H1 (cell line): ENCODE results near the gene PAWR. TPM values are rescaled to one million over a fixed set of nuclear protein-coding genes. Genes with fewer than 3 reads are reported as not detected.

Experiments used
- KDM4A ChIP-seq: IDR thresholded peaks from one replicate; pipeline ENCODE4 v1.7.1; 2012; ENCODE audit warnings: low read depth, mild to moderate bottlenecking, moderate library complexity, low read length, inconsistent platforms; ENCODE audit not compliant: severe bottlenecking
- POLR2AphosphoS5 ChIP-seq: IDR thresholded peaks from 2 replicates; pipeline ENCODE4 v1.6.1; 2011; ENCODE audit warnings: low read depth, low read length
- SIRT6 ChIP-seq: IDR thresholded peaks from one replicate; pipeline ENCODE4 v1.7.1; 2012; ENCODE audit warnings: low read length, inconsistent platforms
- SIX5 ChIP-seq: IDR thresholded peaks from 2 replicates; pipeline ENCODE4 v1.6.1; 2011; ENCODE audit warnings: mild to moderate bottlenecking, low read depth, low read length
- polyA plus RNA-seq, 7 experiments: library from polyadenylated mRNA; depleted of rRNA in 3 of 7; stranded (reverse) in 5 of 7; unstranded in 2 of 7; fragments of >200 nt in 5 of 7; fragments of 200-250 nt in 2 of 7; gene quantifications; 1 replicate in 5 of 7; 2 replicates in 1 of 7; 4 replicates in 1 of 7; pipeline versions ENCODE4 v1.2.1 to v1.2.3, GENCODE V29; 2011 to 2013; ENCODE audit warnings: missing spikeins in 2 of 7, mixed read lengths in 2 of 7
- total RNA-seq: library from RNA; stranded (reverse); fragmentation: NEBNext Ultra II Directional; extraction: Animal tissue kit (Norgen Biotek cat#: 25700); gene quantifications from 2 replicates; pipeline ENCODE4 v1.2.1, GENCODE V29; 2021

PAWR gene
- total and polyA plus RNA-seq, 2 of the 8 experiments (the other 6 are each of a cell fraction or from before 2014, with no cell fraction given), result 28.3 to 327 TPM

GRCh38 chr12:79587368-79587767, 103.4 kb downstream of the PAWR start (continued):
- TF ChIP-seq POLR2AphosphoS5 (no peak), SIRT6 (no peak), SIX5 (no peak), KDM4A (no peak)
- TF ChIP-seq, all 59 proteins: peak for 0
